22Rv1 (cell line): ENCODE measurements around the gene CLCN2.

Source experiments
- CTCF ChIP-seq: fragments of 450-650 bp; IDR thresholded peaks from 2 replicates; pipeline ENCODE4 v1.5.1; 2017; ENCODE audit warnings: mild to moderate bottlenecking
- ZFX ChIP-seq: fragments of 450-650 bp; IDR thresholded peaks from 2 replicates; pipeline ENCODE4 v1.6.1; 2017; ENCODE audit warnings: antibody characterized with exemption, borderline replicate concordance

GRCh38 chr3:184327171-184327570 lies 34.2 kb downstream of the CLCN2 start:
- TF ChIP-seq CTCF (no peak), ZFX (no peak)
